Endodermal cell (in vitro differentiated cells): ENCODE results near the gene PTPN20. TPM values are rescaled to one million over a fixed set of nuclear protein-coding genes. Genes with fewer than 3 reads are reported as not detected.
"Not testable (repeated sequence)": the region's sequence is repeated elsewhere in the genome, so short reads cannot be mapped to it uniquely, and the experiment has no call there.

ENCODE experiments used
- DNase-seq: peaks from one replicate; pipeline ENCODE4 v3.0.0-alpha.2; 2017
- H3K27ac ChIP-seq: 2 replicates; pipeline ENCODE4 v1.5.1; 2013; ENCODE audit warnings: mild to moderate bottlenecking, low read depth, low read length, moderate library complexity
- H3K27me3 ChIP-seq: 2 replicates; pipeline ENCODE4 v1.6.1; 2013; ENCODE audit warnings: mild to moderate bottlenecking, low read length, moderate library complexity; ENCODE audit not compliant: insufficient read depth, control insufficient read depth, poor library complexity, severe bottlenecking
- H3K36me3 ChIP-seq: 2 replicates; pipeline ENCODE4 v1.7.0; 2013; ENCODE audit warnings: mild to moderate bottlenecking, low read length, moderate library complexity; ENCODE audit not compliant: control insufficient read depth, insufficient read depth
- H3K4me1 ChIP-seq: one replicate; pipeline ENCODE4 v1.7.0; 2013; ENCODE audit warnings: low read length; ENCODE audit not compliant: control insufficient read depth, insufficient read depth
- H3K4me3 ChIP-seq: 2 replicates; pipeline ENCODE4 v1.5.1; 2013; ENCODE audit warnings: mild to moderate bottlenecking, low read length, moderate library complexity
- H3K9ac ChIP-seq: 2 replicates; pipeline ENCODE4 v1.6.1; 2013; ENCODE audit warnings: mild to moderate bottlenecking, low read length, moderate library complexity; ENCODE audit not compliant: poor library complexity, severe bottlenecking; ENCODE audit errors: extremely low read depth
- H3K9me3 ChIP-seq: 2 replicates; pipeline ENCODE4 v1.6.1; 2013; ENCODE audit warnings: mild to moderate bottlenecking, low read length, moderate library complexity; ENCODE audit not compliant: control insufficient read depth
- H3K27ac Mint-ChIP-seq: 2 replicates; pipeline ENCODE4 v1.8.0; 2020; ENCODE audit warnings: mixed read lengths
- H3K27me3 Mint-ChIP-seq: 2 replicates; pipeline ENCODE4 v1.8.0; 2021; ENCODE audit warnings: mild to moderate bottlenecking, mixed read lengths; ENCODE audit not compliant: insufficient read depth
- H3K36me3 Mint-ChIP-seq: 2 replicates; pipeline ENCODE4 v1.8.0; 2020; ENCODE audit warnings: low read depth, mixed read lengths
- H3K4me1 Mint-ChIP-seq: 2 replicates; pipeline ENCODE4 v1.8.0; 2020; ENCODE audit warnings: mixed read lengths
- H3K4me3 Mint-ChIP-seq: 2 replicates; pipeline ENCODE4 v1.8.0; 2020; ENCODE audit warnings: mild to moderate bottlenecking, moderate library complexity, mixed read lengths
- H3K9me3 Mint-ChIP-seq: 2 replicates; pipeline ENCODE4 v1.8.0; 2020; ENCODE audit warnings: mild to moderate bottlenecking, mixed read lengths
- WGBS, 2 experiments: methylation state at CpG; one replicate each; pipeline versions ENCODE4 v1.1.5 to v1.1.7; 2013; ENCODE audit warnings: missing lambda C conversion rate in 2 of 2, mixed read lengths in 1 of 2; ENCODE audit not compliant: insufficient coverage in 1 of 2, insufficient read length in 1 of 2; 5-methylcytosine and 5-hydroxymethylcytosine counted together
- total RNA-seq, 2 donors: library from RNA; stranded (reverse); fragmentation: NEBNext Ultra II Directional in 1 of 2; extraction: Animal tissue kit (Norgen Biotek cat#: 25700) in 1 of 2; gene quantifications; 2 replicates in 1 of 2; 3 replicates in 1 of 2; pipeline ENCODE4 v1.2.1, GENCODE V29; 2021

PTPN20 gene
- total RNA-seq, 2 donors from 2014 or later = 0.53 TPM; not detected in 1

DNA sequence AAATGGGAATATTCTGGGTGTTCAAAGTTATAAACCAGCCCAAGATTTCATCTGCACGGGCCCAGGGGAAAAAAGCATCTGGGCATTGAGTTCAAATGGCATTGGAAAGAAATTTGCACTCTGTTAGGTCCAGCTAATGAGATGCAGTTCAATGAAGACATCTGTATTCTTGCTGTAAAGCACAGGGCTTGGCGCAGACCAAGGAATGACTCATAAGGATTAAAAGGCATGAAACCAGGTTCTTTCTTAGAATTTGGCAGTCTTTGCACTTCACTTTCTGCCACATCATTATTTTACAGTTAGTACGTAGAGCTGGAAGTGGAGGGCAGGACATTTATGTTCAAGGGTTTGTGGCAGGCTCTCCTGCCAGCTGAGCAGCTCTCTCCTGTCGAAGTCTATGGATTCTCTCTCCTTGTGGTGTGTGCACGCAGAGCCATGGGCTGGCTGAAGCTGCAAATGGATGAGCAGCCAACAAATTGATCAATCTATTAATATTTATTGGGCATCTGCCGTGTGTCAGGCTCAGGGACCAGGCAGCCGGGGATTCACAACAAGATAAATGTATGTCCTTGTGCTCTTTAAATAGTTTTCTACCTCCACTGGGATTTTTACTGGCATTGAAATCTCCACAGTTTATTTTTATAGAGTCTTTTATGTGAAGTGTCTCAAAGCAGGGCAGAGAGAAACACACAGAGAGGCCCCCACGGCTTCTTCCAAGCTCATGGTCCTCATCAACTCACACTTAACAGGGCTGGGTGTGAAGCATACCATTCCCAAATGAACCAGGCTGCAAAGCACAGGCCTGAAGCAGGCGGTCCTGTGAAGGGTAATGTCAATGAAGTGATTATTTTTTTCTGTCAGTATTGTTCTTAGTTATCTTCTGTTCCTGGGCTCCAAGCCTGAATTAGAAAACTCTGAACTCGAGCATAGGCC, 3.8 kb upstream of the PTPN20 start:
- H3K9ac ChIP-seq, H3K4me1 ChIP-seq, H3K27ac Mint-ChIP-seq, H3K4me3 ChIP-seq, H3K36me3 ChIP-seq, H3K9me3 Mint-ChIP-seq, H3K36me3 Mint-ChIP-seq, H3K27ac ChIP-seq, H3K9me3 ChIP-seq, H3K4me3 Mint-ChIP-seq, H3K27me3 Mint-ChIP-seq, H3K27me3 ChIP-seq, H3K4me1 Mint-ChIP-seq, DNase-seq: not testable (repeated sequence)
- no CpG with 5 or more reads among the region's 10 CpGs for WGBS, 2 experiments

- H3K9me3 ChIP-seq, H3K4me3 ChIP-seq, H3K4me1 ChIP-seq, H3K27ac Mint-ChIP-seq, H3K4me3 Mint-ChIP-seq, DNase-seq, H3K36me3 ChIP-seq, H3K9ac ChIP-seq, H3K27ac ChIP-seq, H3K4me1 Mint-ChIP-seq, H3K27me3 Mint-ChIP-seq, H3K27me3 ChIP-seq, H3K9me3 Mint-ChIP-seq, H3K36me3 Mint-ChIP-seq: not testable (repeated sequence)
- WGBS, 2 experiments = 88% methylated on average over 1 of the region's 2 CpGs; no CpG with 5 or more reads in 1 of the 2 experiments
These were observed 11.3 kb downstream of the PTPN20 start for GRCh38 chr10:46922498-46922897.

DNA sequence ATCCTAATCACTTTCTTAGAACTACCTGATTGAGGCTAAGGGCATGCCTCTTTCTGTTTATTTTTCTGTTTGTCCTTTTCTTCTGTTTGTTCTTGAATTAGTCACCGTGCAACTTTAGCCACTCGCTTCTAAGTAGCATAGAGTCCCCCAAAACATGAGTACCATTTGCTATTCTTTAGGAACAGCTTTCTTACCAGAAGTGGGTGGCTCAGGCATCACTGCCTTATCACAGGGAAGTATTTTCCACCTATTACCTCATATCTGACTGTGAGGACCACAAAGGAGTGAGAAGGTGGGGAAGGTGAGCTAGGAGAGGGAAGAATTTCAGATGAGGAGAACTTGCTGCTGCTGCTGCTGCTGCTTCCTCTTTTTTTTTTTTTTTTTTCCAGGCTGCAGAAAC, 13.9 kb downstream of the PTPN20 start:
- not testable (repeated sequence) for H3K9me3 ChIP-seq, H3K9me3 Mint-ChIP-seq
- no CpG with 5 or more reads among the region's 2 CpGs for WGBS, 2 experiments

DNA sequence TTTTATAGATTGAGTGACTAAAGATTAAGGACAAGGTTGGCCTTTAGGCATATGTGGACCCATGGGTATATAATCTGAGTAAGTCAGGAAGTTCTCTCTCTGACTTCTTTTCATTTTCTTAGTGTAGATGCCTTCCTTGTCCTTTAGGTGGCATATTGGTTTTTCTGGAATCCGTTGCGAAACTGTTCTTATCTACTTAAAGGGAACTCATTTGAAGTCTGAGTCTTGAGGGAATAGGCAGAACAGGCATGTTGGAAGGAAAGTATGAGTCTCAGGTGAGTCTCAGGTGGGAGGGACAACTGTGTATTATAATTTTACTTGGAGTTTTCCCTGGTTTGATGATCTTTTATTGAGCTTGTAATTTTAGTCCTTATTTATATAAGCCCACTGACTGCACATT, 14.6 kb downstream of the PTPN20 start:
- not testable (repeated sequence) for H3K9me3 Mint-ChIP-seq, H3K4me1 ChIP-seq, DNase-seq, H3K4me3 ChIP-seq, H3K27ac Mint-ChIP-seq, H3K36me3 Mint-ChIP-seq, H3K9ac ChIP-seq, H3K4me3 Mint-ChIP-seq, H3K4me1 Mint-ChIP-seq, H3K9me3 ChIP-seq, H3K27ac ChIP-seq, H3K27me3 ChIP-seq, H3K36me3 ChIP-seq, H3K27me3 Mint-ChIP-seq
- WGBS, 2 experiments = 31% methylated on average over 2 of the region's 2 CpGs; no CpG with 5 or more reads in 1 of the 2 experiments

More for the DNA sequence above, 13.9 kb downstream of the PTPN20 start:
- not testable (repeated sequence) for H3K27me3 Mint-ChIP-seq, H3K4me1 Mint-ChIP-seq, H3K27ac Mint-ChIP-seq, DNase-seq, H3K4me3 ChIP-seq, H3K27ac ChIP-seq, H3K36me3 Mint-ChIP-seq, H3K4me1 ChIP-seq, H3K4me3 Mint-ChIP-seq, H3K27me3 ChIP-seq, H3K9ac ChIP-seq, H3K36me3 ChIP-seq

DNA sequence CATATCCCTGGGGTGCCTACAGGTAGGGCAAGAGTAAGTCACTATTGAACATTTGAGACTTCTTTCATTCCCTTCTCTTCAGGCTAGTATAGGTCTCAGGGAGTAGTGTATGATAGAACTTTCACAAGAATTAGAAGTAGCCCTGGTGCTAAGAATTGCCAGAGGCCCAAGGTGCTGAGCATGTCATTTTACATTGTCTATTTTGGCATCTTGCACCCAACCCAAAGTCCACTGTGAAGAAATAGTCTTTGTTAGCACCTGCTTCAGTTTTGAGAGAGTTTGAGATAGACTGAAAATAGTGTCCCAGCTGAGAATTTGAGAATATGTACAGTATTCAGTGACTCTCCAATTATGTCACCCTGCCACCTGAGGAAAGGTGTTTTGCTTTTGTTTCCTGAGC, 17.6 kb downstream of the PTPN20 start:
- not testable (repeated sequence) for H3K9me3 ChIP-seq, H3K9ac ChIP-seq, H3K4me1 ChIP-seq, H3K27me3 Mint-ChIP-seq, H3K4me1 Mint-ChIP-seq, H3K27ac ChIP-seq, H3K36me3 ChIP-seq, H3K9me3 Mint-ChIP-seq, H3K36me3 Mint-ChIP-seq, H3K4me3 Mint-ChIP-seq, H3K4me3 ChIP-seq, H3K27me3 ChIP-seq, H3K27ac Mint-ChIP-seq, DNase-seq

DNA sequence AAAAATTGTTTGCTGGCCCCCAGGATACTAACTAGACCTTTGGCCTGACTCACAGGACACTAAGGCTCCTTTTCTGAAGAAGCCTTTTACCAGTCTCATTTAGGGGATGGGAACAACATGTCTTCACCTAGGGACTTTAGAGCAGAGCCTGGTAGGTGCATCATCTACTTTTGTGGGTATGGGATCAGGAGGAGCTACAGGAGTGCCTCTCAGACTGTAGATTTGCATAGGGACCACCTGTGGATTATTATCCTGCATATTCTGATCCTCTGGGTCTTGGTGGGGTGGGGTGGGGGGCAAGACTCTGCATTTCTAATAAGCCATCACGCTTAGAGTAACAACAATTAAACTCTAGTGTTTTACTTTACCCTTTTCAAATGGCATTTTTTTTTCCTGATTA, 21.2 kb downstream of the PTPN20 start:
- not testable (repeated sequence) for H3K4me1 Mint-ChIP-seq, H3K27ac Mint-ChIP-seq
- WGBS, 2 experiments = no CpG with 5 or more reads among the region's 1 CpG

DNA sequence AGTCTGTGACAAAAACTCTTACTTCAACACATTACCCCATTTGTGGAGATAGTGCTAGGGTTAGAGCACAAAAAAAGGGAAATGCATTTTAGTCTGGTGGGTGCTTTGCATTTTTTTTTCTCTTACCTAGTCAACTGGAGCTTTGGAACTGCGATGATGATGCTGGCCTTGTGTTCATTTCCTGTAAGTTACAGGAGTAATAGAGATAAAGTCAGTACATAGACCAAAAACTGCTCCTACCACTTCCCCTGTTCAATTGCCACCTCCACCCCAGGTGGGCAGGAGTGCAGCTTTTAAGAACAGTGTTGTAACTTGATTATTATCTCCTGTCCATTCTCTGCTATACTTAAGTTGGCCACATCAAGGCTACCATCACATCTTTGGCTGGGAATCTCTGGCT, 29.9 kb downstream of the PTPN20 start:
- not testable (repeated sequence) for H3K4me1 ChIP-seq, H3K27me3 Mint-ChIP-seq, H3K4me1 Mint-ChIP-seq, H3K27ac ChIP-seq, H3K9me3 Mint-ChIP-seq, H3K9me3 ChIP-seq, H3K4me3 Mint-ChIP-seq, H3K9ac ChIP-seq, H3K36me3 ChIP-seq, H3K36me3 Mint-ChIP-seq, H3K27ac Mint-ChIP-seq, DNase-seq, H3K4me3 ChIP-seq, H3K27me3 ChIP-seq
- no CpG with 5 or more reads among the region's 1 CpG for WGBS, 2 experiments

More for the DNA sequence above, 21.2 kb downstream of the PTPN20 start:
- H3K27me3 ChIP-seq, H3K36me3 ChIP-seq, H3K27me3 Mint-ChIP-seq, H3K4me3 Mint-ChIP-seq, H3K27ac ChIP-seq, H3K4me3 ChIP-seq, H3K36me3 Mint-ChIP-seq, H3K9me3 Mint-ChIP-seq, H3K9ac ChIP-seq, H3K9me3 ChIP-seq, H3K4me1 ChIP-seq: not testable (repeated sequence)
- DNase-seq = peak; percentile 25
